Measurements from ENCODE around the gene COL16A1.
"Not testable (repeated sequence)": the region's sequence is repeated elsewhere in the genome, so short reads cannot be mapped to it uniquely, and the experiment has no call there.

Gene COL16A1

DNA sequence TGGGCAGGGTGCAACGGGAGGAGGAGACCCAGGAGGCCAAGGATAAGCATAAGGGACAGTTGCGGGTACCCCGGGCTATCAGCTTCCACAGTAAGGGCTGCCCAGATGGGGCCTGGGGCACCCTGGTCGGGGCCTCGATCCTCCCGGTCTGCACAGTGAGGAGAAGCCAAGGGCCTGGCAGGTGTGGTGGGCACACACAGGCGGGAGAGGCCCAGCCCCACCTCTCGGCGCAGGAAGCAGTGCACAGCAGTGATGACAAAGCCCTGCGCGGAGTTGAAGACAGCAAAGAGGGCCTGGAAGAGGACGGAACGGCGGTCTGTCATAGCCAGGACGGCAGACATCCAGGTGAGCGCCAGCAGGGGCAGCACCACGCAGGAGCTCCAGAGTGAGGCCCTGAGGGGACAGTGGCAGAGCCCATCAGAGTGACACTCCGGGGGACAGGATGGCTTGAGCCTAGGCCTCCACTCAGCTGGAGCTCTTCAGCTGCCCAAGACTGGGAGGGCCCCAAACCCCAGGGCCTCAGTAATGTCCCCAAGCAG, 29.0 kb upstream of the COL16A1 start:
- no peak for DNase-seq

DNA sequence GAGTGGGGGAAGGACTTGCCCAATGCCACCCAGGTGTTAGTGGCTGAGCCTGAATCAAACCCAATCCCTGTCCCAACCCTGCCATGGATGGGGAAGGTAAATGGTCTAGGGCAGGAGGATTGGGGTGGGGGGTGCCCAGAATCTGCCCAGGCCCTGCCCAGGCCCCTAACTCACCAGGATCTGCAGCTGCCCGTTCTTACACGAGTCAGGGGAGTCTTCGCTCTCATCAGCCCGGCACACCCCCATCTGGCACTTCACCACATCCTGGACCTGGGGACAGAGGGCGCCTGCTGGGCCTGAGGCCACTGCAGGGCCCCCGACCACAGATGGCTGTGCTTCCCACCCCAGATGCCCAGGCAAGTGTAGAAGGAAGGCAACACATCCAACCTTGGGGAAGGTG, 28.5 kb upstream of the COL16A1 start:
- DNase-seq = no peak

DNA sequence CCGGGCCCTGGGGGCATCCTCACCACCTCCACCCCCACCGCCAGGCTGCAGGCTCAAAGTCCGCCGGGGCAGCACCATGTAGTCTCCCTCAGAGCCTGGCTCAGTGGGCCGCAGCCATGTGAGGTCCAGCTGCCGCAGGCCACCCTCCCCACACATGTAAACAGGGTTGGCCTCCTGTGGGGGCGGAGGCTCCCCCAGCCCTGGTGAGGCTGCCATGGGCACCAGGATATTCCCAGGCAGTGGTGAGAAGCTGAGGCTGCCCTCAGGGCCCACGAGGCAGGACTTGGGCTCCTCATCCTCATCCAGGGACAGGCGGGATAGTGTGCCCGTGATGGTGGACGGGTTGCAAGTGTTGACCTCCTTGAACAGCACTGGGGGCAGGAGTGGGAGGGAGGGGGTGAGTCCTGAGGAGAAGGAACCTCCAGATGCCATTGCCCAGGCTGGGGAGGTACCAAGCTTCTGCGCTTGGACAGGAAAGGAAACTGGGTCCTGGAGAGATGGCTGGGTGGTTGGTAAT, 27.3 kb upstream of the COL16A1 start:
- no peak for DNase-seq

DNA sequence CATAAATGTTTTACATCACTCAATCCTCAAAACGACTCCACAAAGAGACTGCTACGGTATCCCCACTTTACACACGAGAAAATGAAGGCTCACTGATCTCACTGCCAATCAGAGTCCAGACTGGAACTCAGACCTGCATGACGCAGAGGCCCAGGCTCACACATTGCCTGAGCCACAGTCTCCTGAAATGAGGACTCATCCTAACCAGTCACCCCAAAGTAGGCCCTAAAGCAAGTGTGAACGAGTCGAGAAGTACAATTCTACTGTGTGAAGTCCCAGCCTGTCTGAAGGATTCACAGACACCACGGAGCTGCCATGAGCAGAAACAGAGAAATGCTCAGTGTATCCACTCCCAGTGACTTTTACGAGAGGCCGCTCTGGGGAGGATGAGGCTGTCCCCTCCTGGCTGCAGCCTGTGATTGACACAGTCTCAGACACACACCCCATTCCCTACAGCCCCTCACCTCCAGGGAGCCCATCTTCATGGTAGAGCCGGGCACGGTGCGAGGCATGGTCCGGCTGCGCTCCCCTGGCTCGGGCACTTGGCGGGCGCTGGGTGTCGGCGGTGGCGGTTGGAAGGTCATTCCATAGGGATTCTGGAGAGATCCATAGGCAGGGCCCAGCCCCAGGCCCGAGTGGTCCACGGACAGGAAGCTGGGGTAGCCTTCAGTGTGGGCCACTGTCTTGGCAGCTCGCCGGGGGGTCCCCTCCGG, 26.7 kb upstream of the COL16A1 start:
- DNase-seq = no peak

DNA sequence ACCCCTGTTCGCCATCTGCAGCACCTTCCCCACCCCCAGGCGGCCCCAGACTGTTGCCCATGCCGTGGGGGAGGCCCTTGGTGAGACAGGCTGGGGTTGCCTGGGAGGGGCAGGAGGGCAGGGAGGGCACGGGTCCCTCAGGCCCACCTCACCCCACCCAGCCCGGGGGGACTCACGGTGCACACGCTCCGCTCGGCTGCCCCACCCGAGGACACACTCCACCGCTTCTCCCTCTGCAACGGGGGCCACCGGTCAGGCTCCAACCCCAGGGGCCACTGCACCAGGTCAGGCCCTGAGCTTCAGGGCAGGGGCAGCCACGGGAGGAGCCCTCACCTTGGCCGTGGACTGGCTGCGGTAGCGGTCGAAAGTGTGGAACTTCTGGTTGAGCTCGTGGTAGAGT, 24.0 kb upstream of the COL16A1 start:
- no peak for DNase-seq

DNA sequence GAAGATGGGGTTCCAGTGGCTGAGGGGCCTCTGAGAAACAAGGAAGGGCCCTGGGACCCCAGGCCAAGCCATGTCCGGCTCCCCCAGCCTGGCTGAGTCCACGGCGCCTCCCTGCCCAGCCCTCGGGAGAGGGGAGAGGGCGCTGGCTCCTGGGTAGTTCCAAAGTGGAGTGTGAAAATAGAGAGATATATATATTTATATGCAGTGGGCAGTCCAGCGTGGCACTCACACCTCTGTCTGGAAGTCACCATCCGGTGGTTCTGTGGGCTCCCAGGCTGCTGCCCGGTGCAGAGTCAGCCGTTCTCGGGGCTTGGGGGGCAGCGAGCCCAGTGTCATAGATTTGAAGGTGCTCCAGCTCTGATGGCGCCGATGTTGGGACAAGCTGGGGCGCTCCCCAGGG, 23.4 kb upstream of the COL16A1 start:
- DNase-seq = no peak

DNA sequence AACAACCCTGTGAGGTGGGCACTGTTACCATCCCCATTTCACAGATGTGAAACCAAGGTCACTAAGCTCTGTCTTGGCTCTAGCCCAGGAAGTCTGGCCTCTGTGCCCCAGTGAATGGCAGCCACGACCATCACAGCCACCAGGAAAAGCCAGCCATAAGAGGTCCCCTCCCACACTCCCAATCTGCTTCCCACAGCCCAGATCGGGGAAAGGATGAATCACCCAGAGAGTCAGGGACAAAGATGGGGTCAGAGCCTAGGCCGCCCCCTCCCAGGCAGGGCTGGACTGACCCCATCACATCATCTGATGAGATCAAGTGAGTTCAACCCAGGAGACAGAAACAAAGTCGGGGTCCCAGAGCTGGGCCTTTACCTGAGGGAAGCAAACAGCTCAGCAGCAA, 22.9 kb upstream of the COL16A1 start:
- DNase-seq = no peak

DNA sequence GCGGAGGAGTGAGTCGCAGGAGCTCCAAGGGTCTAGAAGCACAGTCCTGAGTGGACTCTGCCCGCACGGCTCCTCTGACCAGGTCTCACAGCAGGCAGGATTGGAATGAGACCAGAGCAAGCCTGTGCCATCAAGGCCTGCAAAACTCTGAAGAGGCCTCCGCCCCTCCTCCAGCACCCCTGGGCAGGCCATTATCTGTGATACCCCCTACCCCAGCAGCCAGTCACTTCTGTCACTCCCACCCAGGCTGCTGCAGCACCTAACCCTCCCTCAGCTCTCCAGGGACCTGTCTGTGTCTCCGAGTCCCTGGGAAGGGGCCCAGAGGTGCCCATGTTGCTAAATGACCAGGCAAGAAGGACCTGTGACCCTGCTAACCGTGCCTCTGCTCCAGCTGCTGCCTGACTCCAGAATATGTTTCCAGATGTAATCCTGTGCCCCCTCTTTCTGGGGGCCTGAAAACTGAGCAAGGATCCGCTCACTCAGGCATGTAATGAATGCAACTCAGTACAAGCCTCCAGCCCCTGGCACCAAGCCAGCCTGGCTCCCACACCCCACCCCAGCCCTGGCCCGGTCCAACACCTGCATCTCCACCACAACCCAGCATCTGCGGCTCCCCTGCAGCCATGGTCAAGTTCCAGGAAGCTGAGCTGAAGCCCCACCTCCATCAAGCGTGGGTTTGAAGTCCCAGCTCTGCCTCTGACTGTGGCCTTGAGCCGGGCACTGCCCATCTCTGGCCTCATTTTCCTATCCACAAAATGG, 22.1 kb upstream of the COL16A1 start:
- peak; percentile 11 to 62 (median 41) for DNase-seq

DNA sequence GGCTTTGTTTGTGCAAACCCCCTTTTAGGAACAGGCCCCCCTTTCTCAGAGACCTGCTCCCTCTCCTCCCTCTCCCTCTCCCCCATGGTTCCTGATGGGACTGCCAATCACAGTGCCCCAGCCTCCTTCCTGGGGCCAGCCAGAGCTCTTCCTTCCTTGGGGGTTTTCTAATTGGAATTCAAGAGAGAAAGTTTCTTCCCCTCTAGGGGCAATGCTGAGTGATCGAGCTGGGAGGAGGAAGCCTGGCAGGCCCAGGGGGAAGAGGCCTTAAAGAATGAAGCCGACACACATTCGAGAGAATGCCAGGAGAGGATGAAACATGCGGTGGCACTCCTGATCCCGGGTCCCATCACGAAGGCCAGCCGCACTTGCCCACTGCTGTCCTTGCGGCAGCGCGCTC, 21.3 kb upstream of the COL16A1 start:
- DNase-seq = no peak

DNA sequence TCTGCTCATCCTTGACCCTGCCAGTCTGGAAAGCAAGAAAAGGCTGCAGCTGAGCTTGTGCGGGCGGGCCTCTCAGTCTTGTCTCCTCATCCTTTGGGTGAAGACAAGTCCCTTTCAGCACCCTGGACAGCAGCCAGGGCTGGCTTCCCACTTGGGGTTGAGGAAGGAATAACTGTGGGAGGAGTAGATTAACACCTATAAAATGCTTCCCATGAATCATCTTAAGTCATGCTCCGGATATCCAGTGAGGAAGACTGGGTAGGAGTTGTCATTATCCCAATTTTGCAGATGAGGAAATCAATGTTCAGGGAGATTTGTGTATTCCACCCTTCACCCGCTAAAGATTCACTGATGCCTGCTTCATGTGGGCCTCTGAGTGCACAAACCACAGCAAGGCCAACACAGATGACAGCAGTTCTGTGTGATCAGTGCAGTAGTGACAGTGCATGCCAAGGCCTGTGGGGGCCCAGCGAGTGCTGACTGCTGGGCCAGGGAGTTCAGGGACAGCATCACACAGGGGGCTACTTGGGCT, 20.1 kb upstream of the COL16A1 start:
- DNase-seq = no peak

DNA sequence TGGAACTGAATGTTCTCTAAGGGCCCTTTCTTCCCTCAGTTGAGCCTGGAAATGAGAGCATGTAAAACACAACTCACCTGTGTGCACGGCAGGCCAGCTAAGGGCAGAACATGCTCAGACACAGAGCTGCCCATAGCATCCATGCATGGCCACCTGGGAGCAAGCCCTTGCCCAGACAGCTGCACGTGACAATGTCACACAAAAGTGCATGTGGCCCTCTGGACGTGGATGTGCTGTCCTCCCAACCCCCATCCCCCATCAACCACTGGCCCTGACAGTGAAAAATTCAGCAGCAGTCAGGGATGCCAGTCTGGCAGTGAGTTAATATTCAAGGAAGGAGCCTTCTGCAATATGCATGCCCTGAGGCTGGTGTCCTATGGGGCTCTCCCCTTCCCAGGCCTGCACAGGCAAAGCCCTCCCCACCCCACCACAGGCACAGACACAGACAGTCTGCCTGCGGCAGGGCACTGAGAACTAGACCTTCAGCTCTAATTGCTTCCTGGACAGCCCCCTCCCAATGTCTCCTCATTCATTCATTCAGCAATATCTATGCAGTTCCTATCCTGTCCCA, 14.6 kb upstream of the COL16A1 start:
- peak in 1 of 3 experiments; percentile 21 for DNase-seq

DNA sequence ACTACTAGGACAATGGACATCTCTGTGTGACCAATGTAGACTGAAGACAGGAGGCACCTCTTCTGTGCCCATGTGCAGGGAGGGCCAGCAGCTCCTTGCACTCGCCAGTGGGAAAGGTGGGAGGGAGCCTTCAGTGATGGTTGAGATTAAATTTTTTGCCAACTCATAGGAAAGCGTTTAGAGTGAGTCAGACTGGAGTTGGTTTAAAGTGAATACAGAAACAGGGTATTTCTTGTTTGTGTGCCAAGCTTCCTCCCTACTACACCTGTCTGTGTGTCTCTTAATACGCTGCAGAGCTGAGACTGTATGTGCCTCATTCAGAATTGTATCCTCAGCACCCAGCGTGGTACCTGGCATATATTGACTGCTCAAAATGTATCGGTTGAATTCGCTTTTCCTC, 13.5 kb upstream of the COL16A1 start:
- no peak for DNase-seq

DNA sequence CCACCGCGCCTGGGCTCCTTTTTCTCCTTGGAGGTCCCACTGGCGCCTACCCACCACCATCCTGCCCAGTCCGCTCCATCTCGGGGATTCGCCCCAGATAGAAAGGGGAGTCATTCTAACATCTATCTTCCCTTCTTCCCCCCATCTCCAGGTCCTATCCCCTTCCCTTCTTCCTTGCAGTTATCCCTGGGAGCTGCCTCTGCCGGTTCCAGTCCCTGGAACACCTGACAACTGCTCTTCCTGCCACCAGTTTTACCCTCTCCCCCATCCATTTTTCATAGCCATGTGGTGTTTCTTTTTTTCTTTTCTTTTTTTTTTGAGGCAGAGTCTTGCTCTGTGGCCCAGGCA, 12.0 kb upstream of the COL16A1 start:
- no peak for DNase-seq

DNA sequence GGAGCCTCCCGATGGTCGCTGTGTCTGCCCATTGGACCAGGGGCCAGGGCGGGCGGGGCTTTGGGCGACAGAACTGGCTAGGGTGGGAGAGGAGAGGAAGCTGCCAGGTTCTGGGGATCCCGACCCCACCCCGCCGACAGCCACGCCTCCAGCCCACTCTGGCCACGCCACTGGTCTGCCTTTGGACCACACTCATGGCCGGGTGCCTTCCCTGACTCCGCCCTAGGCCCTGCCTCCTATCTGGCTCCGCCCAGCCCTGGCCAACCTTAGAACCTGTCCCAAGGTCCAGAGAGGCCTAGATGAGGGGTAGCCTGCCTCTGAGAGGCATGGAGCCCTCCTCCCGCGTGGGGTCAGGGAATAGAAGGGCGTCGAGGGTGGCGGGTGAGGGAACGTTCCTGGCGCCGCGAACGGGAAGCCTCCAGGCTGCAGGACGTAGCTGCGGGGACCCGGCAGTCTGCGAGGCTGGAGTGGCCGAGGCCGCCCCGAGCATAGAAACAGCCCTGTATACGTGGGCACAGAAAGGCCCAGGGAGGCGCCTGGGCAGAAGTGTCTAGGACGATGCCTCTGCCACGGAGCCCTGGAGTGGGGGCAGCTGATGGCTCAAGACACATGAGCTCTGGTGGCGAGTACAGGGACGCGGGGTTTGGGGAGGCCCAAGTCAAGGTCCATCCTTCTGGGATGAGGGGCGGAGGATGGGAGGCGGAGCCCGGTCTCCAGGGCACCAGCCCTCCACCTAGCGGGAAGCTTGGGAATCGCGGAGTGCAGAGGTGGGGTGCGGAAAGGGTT, 11.5 kb upstream of the COL16A1 start:
- peak; percentile 70 to 87 (median 85) for DNase-seq

DNA sequence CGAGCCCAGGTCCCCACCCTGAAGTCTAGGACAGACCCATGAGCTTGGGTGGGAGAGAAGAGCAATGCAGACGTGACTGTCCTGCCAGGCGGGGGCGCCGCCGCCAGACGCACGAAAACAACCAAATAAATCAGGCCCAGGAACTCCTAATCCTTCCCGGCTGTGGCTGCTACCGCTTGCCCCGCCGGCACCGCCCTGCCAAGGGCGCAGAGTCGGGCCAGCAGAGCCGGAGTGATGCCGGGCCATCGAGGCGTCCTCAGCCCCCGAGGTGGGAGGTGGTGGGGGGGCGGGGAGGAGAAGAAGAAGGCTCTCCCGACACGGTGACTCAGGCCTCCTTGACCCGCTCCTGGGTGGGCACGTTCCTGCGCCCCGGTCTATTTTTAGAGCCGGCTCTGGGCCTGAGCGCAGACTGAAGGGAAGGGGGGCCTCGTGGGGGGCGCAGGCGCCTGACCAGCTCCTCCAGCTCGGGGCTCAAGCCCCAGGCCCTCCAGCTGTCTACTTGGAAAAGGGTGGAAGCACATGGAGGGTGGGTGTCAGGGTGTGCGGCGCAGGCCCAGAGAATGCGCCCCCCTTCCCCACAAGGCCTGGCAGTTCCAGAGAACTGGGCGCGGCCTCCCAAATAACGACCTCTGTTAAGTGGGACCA, 10.7 kb upstream of the COL16A1 start:
- DNase-seq = peak in 2 of 3 experiments; percentile 38 to 52

DNA sequence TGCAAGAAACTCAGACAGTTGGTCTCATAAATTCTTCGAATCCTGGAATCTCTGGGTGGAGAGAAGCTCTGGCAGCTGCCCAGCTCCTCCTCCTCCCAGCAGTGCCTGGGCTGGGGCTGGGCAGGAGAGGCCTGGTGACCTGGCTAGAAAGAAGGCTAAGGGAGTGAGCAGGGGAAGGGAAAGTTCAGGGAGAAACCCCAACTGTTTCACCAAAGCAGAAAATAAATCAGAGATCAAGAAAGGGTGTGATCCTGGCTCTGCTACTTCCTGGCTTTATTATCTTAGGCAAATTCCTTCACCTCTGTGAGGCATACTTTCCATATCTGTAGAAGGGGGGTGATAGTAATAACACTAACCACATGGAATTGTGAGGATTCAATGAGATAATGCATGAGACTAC, 8.8 kb upstream of the COL16A1 start:
- no peak for DNase-seq

DNA sequence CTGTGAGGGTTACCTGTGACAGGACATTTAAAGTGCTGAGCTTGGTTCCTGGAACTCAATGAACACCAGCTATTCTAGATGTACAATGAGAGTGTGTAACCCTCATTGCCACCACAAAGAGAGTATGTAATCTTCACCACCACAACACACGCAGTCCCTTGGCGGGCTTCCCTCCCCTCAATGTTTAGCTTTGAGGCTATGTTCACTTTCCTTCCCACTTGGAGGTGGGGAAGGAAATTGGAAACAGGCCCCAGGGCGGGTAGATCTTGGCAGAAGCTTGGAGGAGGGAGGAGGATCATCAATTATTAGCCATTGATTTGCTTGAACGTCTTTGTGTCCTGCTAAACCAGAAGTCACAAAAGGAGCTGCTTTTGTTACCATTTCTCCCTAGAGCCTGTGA, 8.3 kb upstream of the COL16A1 start:
- no peak for DNase-seq

DNA sequence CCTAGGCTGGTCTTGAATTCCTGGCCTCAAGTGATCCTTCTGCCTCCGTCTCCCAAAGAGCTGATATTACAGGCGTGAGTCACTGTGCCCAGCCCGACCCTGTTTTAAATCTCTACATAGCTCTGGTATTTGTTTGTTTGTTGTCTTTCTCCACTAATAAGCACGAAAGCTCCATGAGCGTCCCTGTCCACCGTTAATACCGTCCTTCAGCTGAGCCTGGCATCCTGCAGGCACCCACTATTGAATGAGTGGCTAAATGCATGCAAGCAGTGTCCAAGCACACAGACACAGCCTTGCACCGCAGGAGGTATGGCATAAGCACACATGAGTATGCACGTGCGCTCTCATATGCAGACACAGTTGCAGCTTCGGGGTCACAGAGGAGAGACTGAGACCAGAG, 4.5 kb upstream of the COL16A1 start:
- DNase-seq = peak; percentile 15 to 84 (median 66)

DNA sequence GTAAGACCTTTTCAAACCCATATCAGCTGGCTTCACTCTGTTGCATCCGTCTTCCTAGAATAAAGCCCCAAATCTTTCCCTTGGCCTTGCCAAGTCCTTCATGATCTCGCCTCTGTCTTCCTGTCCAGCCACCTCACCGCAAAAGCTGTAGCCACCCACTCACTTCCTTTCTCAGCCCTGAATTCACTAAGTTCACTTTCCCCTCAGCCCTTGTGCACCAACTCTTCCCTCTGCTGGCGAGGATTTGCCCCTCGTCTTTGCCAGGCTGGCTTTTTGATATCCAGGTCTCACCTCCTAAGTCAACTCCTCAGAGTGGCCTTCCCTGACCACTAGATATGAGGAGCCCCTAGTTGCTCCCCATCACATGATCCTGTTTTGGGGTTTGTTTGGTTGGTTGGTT, 3.9 kb upstream of the COL16A1 start:
- DNase-seq = no peak

DNA sequence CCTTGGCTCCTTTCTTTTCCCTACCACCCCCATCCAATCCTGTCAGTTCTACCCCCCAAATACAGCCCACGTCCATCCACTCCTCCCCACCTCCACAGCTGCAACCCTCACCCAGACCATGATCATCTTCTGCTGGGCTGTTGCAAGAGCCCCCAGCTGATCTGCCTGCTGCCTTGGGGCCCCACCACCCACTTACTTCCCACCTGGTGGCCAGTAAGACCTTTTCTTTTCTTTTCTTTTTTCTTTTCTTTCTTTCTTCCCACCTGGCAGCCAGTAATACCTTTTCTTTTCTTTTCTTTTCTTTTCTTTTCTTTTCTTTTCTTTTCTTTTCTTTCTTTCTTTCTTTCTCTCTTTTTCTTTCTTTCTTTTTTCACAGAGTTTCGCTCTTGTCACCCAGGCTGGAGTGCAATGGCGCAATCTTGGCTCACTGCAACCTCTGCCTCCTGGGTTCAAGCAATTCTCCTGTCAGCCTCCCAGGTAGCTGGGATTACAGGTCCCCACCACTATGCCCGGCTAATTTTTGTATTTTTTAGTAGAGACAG, 3.3 kb upstream of the COL16A1 start:
- DNase-seq = not testable (repeated sequence)

DNA sequence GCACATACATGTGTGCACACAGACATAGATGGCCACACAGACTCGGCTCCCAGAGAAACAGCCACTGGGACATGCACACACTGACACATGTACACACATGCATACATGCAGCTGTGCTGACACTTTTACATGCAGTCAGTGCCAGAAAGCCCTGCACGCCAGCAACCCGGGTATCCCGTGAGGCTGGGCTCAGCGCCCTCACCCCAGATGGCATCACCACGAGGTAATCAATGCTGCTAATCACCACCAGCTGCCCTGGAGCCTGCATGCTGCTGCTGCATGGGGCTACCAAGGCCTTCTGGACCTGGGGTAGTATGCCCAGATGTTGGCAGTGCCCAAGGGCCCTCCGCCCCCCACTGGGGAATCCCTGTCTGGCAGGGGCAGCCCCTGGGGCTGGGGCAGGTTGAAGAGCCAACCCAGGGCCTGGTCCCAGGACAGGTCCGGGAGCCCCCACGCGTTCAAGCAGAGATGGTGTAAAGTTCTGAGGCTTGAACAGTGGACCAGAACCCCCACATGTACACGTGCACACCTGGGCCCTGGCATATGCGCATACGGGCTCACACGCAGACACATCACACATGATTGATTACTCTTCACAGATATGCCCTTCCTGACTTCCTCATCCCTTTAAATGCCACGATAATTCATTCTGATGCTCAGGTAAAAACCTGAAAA, 2.7 kb upstream of the COL16A1 start:
- DNase-seq = no peak
